ENCODE measurements around the gene SNAP91.
"Not testable (repeated sequence)": the region's sequence is repeated elsewhere in the genome, so short reads cannot be mapped to it uniquely, and the experiment has no call there.

The SNAP91 gene

DNA sequence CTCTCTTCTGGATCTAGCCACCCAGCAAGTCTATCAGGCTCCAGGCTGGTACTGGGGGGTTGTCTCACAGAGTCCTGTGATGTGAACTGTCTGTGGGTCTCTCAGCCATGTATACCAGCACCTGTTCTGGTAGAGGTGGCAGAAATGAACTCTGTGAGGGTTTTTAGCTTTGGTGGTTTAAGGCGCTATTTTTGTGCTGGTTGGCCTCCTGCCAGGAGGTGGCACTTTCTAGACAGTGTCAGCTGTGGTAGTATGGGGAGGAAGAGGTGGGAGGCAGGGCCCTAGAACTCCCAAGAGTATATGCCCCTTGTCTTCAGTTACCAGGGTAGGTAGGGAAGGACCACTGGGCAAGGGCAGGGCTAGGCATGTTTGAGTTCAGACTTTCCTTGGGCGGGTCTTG lies 75.8 kb downstream of the SNAP91 start:
- no peak for DNase-seq (ENCODE audit: low read depth)

- DNase-seq (ENCODE audit: low read depth): not testable (repeated sequence)
Observed at GRCh38 chr6:83629908-83630307, 79.0 kb downstream of the SNAP91 start.

DNA sequence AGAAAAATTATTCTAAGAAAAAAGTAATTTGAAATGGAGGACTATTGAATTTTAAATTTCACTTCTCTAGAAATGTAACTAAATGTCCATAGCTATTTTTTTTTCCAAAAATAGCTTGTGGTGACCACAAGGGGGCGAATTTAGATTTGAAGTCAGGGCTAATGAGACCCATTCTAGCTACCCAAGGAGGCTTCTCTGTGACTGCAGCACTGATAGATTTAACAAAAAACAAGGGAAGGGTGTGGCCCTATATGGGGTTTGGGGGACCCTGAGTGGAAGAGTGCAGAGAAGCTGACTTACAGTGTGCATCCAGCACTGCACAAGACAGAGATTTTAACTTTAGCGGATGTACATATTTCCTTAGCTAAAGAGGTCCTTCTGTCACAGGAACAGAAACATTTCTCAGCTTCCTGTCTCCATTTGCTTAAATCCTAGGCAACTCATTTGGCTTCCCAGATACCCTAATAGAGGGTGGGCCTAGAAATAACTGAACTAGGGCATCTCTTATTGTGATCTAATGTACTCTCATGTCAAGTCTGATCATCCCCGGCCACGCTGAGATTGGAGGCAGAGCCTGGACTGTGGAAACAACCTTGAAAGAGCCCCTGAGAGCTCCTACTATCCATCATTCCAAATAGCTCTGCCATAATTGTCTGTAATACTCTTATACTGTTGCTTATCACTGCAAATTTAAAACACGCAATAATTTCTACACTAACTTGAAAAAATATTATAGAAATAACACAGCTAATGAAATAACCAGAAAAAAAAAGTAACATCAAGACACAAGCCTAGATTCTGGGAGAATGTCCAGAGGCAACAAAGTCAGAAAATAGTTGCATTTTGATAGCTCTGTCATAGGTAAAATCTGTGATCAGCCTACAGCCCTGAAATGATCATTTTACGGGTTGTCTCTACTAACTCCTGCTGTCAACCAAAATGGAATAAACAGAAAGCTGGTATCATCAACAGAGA lies 93.6 kb downstream of the SNAP91 start:
- DNase-seq (ENCODE audit: low read depth): no peak

- no peak for DNase-seq (ENCODE audit: low read depth)
Observed at GRCh38 chr6:83613378-83613777, 95.5 kb downstream of the SNAP91 start.

DNA sequence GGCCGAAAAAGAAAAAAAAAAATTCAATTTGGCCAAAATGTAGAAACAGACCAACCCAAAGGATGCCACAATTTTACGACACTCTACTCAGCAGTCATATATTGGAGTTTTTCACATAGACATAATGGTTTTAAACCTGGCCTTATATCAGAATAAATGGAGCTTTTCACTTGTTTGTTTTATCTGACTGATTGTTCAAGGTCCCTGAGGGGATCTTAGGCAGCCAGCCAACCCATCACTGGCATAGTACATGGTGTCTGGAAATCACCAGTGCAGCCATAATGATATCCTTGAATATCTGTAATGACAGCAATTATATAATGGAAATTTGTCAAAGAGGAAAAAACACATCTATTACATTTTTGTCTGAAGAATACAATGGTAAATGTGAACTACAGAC lies 99.7 kb downstream of the SNAP91 start:
- DNase-seq (ENCODE audit: low read depth): no peak

DNA sequence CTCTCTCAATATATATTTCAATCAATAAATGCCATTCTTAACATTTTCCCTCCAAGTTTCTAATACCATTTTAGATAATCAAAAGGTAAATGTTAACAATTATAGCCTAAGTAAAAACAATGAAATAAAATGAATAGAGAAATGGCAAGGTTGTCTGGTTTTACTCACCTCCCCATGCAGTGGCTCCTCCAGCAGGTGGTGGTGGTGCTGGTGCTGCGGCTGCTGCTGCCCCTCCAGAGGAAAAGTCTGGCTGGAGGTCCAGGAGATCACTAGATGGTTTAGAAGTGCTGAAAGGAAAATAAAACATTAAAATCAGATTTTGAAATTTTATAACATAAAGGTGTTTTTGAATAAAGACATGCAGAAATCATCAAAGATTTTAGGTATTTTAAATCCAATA lies 103.4 kb downstream of the SNAP91 start:
- no peak for DNase-seq (ENCODE audit: low read depth)

- DNase-seq (ENCODE audit: low read depth): no peak
Observed at GRCh38 chr6:83603551-83603950, 105.3 kb downstream of the SNAP91 start.

GRCh38 chr6:83601119-83601518 lies 107.8 kb downstream of the SNAP91 start:
- DNase-seq (ENCODE audit: low read depth): no peak

- DNase-seq (ENCODE audit: low read depth): no peak
Observed at GRCh38 chr6:83600459-83600858, 108.4 kb downstream of the SNAP91 start.

- no peak for DNase-seq (ENCODE audit: low read depth)
Observed at GRCh38 chr6:83597511-83597910, 111.4 kb downstream of the SNAP91 start.

DNA sequence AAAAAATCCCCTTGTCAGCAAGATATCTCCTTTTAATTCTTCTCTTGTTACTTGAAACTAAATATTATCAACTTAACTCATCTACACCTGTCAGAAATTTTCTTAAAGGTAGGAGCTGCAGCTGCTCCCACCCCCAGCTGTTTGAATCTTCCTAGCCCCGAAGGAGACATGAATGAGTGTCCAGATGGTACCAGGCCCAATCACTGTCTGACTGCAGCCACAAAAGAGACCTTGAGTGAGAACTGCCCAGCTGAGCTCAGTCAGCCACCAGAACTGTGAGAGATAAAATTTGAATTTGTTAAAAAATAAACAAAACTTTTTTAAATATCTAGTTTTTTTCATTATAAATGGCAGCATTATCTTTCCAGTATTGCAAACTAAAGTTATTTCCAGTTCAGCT lies 111.8 kb downstream of the SNAP91 start:
- no peak for DNase-seq (ENCODE audit: low read depth)

DNA sequence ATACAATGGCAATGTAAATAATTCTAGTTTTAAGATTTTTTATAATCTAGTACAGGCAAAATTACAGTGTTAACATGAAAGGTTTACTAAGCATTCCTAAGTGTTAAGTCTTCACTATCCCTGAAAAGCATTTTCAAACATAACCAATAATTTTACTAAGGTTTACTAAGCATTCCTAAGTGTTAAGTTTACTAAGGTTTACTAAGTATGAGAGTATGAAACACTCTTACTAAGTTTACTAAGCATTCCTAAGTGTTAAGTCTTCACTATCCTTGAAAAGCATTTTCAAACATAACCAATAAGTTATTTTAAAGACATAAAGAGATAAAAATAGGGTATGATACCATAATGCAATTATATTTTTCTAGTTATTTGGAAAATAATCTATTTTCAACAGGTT lies 114.0 kb downstream of the SNAP91 start:
- no peak for DNase-seq (ENCODE audit: low read depth)

GRCh38 chr6:83593395-83593785 lies 115.5 kb downstream of the SNAP91 start:
- no peak for DNase-seq (ENCODE audit: low read depth)

GRCh38 chr6:83592770-83593394 lies 116.0 kb downstream of the SNAP91 start:
- no peak for DNase-seq (ENCODE audit: low read depth)

DNA sequence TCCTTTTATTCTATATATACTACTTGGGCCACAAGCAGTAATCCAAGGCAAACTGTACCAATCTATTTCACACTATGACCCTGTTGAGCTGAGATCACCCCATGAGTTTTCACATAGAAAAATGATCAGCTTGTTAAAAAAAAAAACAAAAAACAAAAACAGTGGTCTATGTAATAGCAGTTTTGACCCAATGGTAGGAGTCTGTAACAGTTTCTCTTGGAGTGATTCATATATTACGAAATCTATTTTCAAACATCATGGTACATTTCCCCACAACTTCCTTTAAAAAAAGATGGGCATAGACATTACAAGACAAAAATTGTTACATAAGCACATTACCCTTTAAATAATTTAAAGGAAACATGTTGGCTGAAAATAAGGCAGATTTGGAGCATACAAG lies 118.5 kb downstream of the SNAP91 start:
- DNase-seq (ENCODE audit: low read depth): no peak

GRCh38 chr6:83589076-83589475 lies 119.8 kb downstream of the SNAP91 start:
- no peak for DNase-seq (ENCODE audit: low read depth)

DNA sequence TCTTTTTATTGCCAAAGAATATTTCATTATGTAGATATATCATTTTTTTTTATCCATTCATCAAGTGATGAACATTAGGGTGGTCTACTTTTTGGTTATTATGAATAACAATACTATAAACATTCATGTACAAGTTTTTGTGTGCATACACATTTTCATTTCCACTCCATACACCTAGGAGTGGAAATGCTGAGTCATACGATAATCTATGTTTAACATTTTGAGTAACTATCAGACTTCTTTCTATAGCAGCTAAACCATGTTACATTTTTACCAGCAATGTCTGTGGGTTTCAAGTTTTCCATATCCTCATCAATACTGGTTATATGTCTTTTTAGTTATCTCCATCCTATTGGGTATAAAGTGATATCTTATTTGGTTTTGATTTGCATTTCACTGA lies 130.8 kb downstream of the SNAP91 start:
- DNase-seq (ENCODE audit: low read depth): no peak

DNA sequence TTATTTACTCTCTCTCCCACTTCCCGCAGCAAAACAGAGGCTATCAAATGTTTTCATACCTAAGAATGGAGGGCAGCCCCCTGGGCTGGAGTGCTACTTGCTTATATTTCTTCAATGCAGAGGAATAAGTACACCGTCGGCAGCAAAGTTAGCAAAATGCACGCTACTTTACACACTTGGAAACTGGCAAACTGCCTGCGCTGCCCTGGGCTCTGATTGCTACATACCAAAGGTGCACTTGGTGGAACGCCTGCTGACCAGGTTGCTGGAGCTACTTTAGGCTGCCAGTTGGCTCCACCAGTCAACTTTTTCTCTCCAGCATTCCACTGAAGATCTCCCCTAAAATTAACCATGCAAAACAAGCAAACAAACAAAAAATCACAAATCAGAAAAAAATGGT lies 134.1 kb downstream of the SNAP91 start:
- no peak for DNase-seq (ENCODE audit: low read depth)

DNA sequence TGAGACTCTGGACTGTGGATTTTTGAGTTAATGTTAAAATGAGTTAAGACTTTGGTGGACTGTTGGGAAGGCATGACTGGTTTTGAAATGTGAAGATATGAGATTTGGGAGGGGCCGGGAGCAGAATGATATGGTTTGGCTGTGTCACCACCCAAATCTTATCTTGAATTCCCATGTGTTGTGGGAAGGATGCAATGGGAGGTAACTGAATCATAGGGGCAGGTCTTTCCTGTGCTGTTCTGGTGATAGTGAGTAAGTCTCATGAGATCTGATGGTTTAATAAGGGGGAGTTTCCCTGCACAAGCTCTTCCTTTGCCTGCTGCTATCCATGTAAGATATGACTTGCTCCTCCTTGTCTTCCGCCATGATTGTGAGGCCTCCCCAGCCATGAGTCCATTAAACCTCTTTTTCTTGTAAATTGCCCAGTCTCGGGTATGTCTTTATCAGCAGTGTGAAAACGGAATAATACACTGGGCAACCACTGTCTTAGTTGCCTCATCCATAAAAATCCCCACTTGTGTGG lies 137.2 kb downstream of the SNAP91 start:
- DNase-seq (ENCODE audit: low read depth): not testable (repeated sequence)

DNA sequence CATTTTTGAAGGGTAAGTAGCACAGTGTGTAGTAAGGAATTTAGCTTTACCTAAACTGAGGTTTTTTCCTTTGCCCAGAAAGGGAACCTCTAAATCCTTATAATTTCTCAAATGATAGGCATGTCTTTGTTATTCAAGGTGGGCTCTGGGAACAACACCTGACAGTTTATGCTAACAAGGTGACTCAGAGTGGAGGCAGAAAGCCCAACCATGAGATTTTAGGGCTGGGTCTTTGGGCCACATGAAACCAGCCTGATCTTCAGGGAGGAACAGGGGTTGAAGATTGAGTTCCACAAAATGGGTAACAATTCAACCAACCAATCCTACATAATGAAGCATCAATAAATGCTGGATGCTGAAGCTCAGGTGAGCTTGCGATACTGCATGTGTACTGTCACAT lies 149.9 kb downstream of the SNAP91 start:
- no peak for DNase-seq (ENCODE audit: low read depth)

GRCh38 chr6:83556871-83557270 lies 152.0 kb downstream of the SNAP91 start:
- DNase-seq (ENCODE audit: low read depth): no peak

- DNase-seq (ENCODE audit: low read depth): not testable (repeated sequence)
Observed at GRCh38 chr6:83551748-83552147, 157.2 kb downstream of the SNAP91 start.

- DNase-seq (ENCODE audit: low read depth): not testable (repeated sequence)
Observed at GRCh38 chr6:83550482-83550881, 158.4 kb downstream of the SNAP91 start.
